Measurements from ENCODE around the gene LRRC23. TPM values are rescaled to one million over a fixed set of nuclear protein-coding genes. Genes with fewer than 3 reads are reported as not detected.
"Not testable (repeated sequence)": the region's sequence is repeated elsewhere in the genome, so short reads cannot be mapped to it uniquely, and the experiment has no call there.

LRRC23 gene
- polyA plus RNA-seq, 1 donor (not counting 4 experiments of a cell fraction or from before 2014, with no cell fraction given) = 7.1 TPM

DNA sequence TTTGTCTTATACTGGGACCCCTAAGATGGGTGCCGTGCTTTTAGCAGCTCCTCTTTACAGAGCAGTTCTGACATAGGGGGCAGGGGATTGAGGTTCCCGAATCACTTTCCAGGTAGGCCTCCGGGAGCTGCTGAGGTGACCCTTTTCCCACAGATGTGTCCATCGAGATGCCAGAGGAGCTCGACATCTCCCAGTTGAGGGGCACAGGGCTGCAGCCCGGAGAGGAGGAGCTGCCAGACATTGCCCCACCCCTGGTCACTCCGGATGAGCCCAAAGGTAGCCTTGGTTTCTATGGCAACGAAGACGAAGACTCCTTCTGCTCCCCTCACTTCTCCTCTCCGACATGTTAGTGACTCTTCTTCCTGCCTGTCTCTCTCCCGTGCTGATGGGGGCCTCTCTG lies 41.6 kb upstream of the LRRC23 start:
- DNase-seq (ENCODE audit: low read depth, low spot score) = no peak
- H3K4me1 ChIP-seq (ENCODE audit: control insufficient read depth, extremely low read depth, insufficient read depth, low read length) = peaks cover 8% of the 10 kb centered on the region
- H3K4me3 ChIP-seq (ENCODE audit: control insufficient read depth in 2 of 3, extremely low read depth in 1 of 3, insufficient read depth in 2 of 3, low read depth in 1 of 3, low read length in 3 of 3) = no peak overlapping the region
- peaks cover 7% of the 10 kb centered on the region for H3K79me2 ChIP-seq (ENCODE audit: control insufficient read depth, insufficient read depth, low read length)
- no peak overlapping the region for H3K9ac ChIP-seq (ENCODE audit: control insufficient read depth, extremely low read depth, insufficient read depth, low read length)
- H3K27ac ChIP-seq (ENCODE audit: control insufficient read depth, insufficient read depth, low read length) = no peak overlapping the region
- no peaks in the 10 kb centered on the region for H3K27me3 ChIP-seq (ENCODE audit: control insufficient read depth, extremely low read depth, insufficient read depth, low read length)
- dilution Hi-C loops (cut with MboI; ENCODE audit: extremely low pct_ligation_motif_present, low sequenced_read_pairs) = no loop called here
- FAIRE-seq = no peak
- H3K4me2 ChIP-seq (ENCODE audit: control insufficient read depth, extremely low read depth, insufficient read depth, low read depth, low read length) = no peak overlapping the region
- no peaks in the 10 kb centered on the region for H3K9me1 ChIP-seq (ENCODE audit: control insufficient read depth, extremely low read depth, insufficient read depth, low read length)
- peaks cover under 1% of the 10 kb centered on the region for H4K20me1 ChIP-seq (ENCODE audit: control insufficient read depth, extremely low read depth, insufficient read depth, low read length)
- H3K36me3 ChIP-seq (ENCODE audit: control insufficient read depth in 2 of 2, extremely low read depth in 1 of 2, insufficient read depth in 2 of 2, low read length in 2 of 2) = peaks cover 49 to 50% of the 10 kb centered on the region in 2 experiments
- TF ChIP-seq, protein P1, sequence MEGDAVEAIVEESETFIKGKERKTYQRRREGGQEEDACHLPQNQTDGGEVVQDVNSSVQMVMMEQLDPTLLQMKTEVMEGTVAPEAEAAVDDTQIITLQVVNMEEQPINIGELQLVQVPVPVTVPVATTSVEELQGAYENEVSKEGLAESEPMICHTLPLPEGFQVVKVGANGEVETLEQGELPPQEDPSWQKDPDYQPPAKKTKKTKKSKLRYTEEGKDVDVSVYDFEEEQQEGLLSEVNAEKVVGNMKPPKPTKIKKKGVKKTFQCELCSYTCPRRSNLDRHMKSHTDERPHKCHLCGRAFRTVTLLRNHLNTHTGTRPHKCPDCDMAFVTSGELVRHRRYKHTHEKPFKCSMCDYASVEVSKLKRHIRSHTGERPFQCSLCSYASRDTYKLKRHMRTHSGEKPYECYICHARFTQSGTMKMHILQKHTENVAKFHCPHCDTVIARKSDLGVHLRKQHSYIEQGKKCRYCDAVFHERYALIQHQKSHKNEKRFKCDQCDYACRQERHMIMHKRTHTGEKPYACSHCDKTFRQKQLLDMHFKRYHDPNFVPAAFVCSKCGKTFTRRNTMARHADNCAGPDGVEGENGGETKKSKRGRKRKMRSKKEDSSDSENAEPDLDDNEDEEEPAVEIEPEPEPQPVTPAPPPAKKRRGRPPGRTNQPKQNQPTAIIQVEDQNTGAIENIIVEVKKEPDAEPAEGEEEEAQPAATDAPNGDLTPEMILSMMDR (optimal IDR thresholded peaks at IDR 0.05 in 1 of 3, IDR thresholded peaks at IDR 0.05 in 1 of 3, conservative IDR thresholded peaks at IDR 0.05 in 1 of 3; ENCODE audit: extremely low read depth in 1 of 3, insufficient read depth in 2 of 3, low read length in 3 of 3) = no peak
- no peak for TF ChIP-seq EZH2 (IDR thresholded peaks at IDR 0.05; ENCODE audit: low read length)
- no peak overlapping the region for H2AFZ ChIP-seq (ENCODE audit: control insufficient read depth, low read length)
- no peaks in the 10 kb centered on the region for H3K9me3 ChIP-seq (ENCODE audit: control insufficient read depth, low read depth, low read length)

DNA sequence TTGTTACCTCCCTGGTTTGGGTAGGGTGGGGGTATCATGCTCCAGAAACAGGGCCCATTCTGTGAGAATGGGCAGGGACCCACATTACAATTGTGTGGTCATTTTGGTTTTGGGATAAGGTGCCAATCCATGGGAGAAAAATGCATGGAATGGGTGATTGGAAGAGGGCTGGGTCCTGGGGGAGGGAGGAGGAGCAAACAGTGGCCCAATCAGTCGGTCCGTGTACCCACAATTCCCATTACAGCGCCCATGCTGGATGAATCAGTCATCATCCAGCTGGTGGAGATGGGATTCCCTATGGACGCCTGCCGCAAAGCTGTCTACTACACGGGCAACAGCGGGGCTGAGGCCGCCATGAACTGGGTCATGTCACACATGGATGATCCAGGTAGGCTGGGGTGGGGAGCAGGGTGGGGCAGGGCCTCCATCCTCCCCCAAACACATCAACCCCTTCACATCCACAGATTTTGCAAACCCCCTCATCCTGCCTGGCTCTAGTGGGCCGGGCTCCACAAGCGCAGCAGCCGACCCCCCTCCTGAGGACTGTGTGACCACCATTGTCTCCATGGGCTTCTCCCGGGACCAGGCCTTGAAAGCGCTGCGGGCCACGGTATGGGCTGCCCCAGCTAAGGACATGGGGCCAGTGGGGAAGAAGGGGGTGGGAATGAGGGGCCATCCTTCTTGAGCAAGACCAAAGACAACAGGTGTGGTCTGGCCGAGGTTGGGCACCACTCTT lies 40.9 kb upstream of the LRRC23 start:
- H3K4me2 ChIP-seq (ENCODE audit: control insufficient read depth, extremely low read depth, insufficient read depth, low read depth, low read length) = no peak overlapping the region
- H3K27me3 ChIP-seq (ENCODE audit: control insufficient read depth, extremely low read depth, insufficient read depth, low read length) = no peaks in the 10 kb centered on the region
- H3K4me3 ChIP-seq (ENCODE audit: control insufficient read depth in 2 of 3, extremely low read depth in 1 of 3, insufficient read depth in 2 of 3, low read depth in 1 of 3, low read length in 3 of 3) = no peak overlapping the region
- TF ChIP-seq, protein P1 (optimal IDR thresholded peaks at IDR 0.05 in 1 of 3, IDR thresholded peaks at IDR 0.05 in 1 of 3, conservative IDR thresholded peaks at IDR 0.05 in 1 of 3; ENCODE audit: extremely low read depth in 1 of 3, insufficient read depth in 2 of 3, low read length in 3 of 3) = no peak
- TF ChIP-seq EZH2 (IDR thresholded peaks at IDR 0.05; ENCODE audit: low read length) = no peak
- no peak overlapping the region for H3K9ac ChIP-seq (ENCODE audit: control insufficient read depth, extremely low read depth, insufficient read depth, low read length)
- no peaks in the 10 kb centered on the region for H3K9me3 ChIP-seq (ENCODE audit: control insufficient read depth, low read depth, low read length)
- no peaks in the 10 kb centered on the region for H3K9me1 ChIP-seq (ENCODE audit: control insufficient read depth, extremely low read depth, insufficient read depth, low read length)
- H3K27ac ChIP-seq (ENCODE audit: control insufficient read depth, insufficient read depth, low read length) = no peak overlapping the region
- no peak for DNase-seq (ENCODE audit: low read depth, low spot score)
- H3K36me3 ChIP-seq (ENCODE audit: control insufficient read depth in 2 of 2, extremely low read depth in 1 of 2, insufficient read depth in 2 of 2, low read length in 2 of 2) = peaks cover 42% of the 10 kb centered on the region in 2 experiments
- dilution Hi-C loops (cut with MboI; ENCODE audit: extremely low pct_ligation_motif_present, low sequenced_read_pairs) = no loop called here
- H4K20me1 ChIP-seq (ENCODE audit: control insufficient read depth, extremely low read depth, insufficient read depth, low read length) = peaks cover 5% of the 10 kb centered on the region
- no peak overlapping the region for H2AFZ ChIP-seq (ENCODE audit: control insufficient read depth, low read length)
- peaks cover 14% of the 10 kb centered on the region for H3K79me2 ChIP-seq (ENCODE audit: control insufficient read depth, insufficient read depth, low read length)
- H3K4me1 ChIP-seq (ENCODE audit: control insufficient read depth, extremely low read depth, insufficient read depth, low read length) = peaks cover 14% of the 10 kb centered on the region
- no peak for FAIRE-seq

DNA sequence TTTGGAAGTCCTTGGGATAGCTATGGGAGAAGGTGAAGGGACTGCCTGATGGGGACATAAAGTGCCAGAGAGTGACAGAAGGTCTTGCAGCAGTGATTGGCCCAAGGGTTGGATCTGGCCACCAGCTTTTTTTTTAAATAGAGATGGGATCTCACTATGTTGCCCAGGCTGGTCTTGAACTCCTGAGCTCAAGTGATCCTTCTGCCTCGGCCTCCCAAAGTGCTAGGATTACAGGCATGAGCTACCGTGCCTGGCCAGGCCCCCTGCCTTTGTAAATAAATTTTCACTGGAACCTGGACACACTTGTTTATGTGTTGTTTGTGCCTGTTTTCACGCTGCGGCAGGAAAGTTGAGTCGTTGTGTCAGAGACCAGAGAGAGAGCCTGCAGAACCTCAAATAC lies 39.3 kb upstream of the LRRC23 start:
- H3K4me1 ChIP-seq (ENCODE audit: control insufficient read depth, extremely low read depth, insufficient read depth, low read length) = peaks cover 25% of the 10 kb centered on the region
- H2AFZ ChIP-seq (ENCODE audit: control insufficient read depth, low read length); DNase-seq (ENCODE audit: low read depth, low spot score); FAIRE-seq; H3K27me3 ChIP-seq (ENCODE audit: control insufficient read depth, extremely low read depth, insufficient read depth, low read length); dilution Hi-C loops (cut with MboI; ENCODE audit: extremely low pct_ligation_motif_present, low sequenced_read_pairs); H3K27ac ChIP-seq (ENCODE audit: control insufficient read depth, insufficient read depth, low read length); H3K4me2 ChIP-seq (ENCODE audit: control insufficient read depth, extremely low read depth, insufficient read depth, low read depth, low read length); H3K9me3 ChIP-seq (ENCODE audit: control insufficient read depth, low read depth, low read length); H3K4me3 ChIP-seq (ENCODE audit: control insufficient read depth in 2 of 3, extremely low read depth in 1 of 3, insufficient read depth in 2 of 3, low read depth in 1 of 3, low read length in 3 of 3); H3K9me1 ChIP-seq (ENCODE audit: control insufficient read depth, extremely low read depth, insufficient read depth, low read length); H3K9ac ChIP-seq (ENCODE audit: control insufficient read depth, extremely low read depth, insufficient read depth, low read length): not testable (repeated sequence)
- peaks cover 29% of the 10 kb centered on the region for H3K79me2 ChIP-seq (ENCODE audit: control insufficient read depth, insufficient read depth, low read length)
- H3K36me3 ChIP-seq (ENCODE audit: control insufficient read depth in 2 of 2, extremely low read depth in 1 of 2, insufficient read depth in 2 of 2, low read length in 2 of 2) = peaks cover 44 to 47% of the 10 kb centered on the region in 2 experiments
- peaks cover 20% of the 10 kb centered on the region for H4K20me1 ChIP-seq (ENCODE audit: control insufficient read depth, extremely low read depth, insufficient read depth, low read length)
